HG03280 (cell line): ENCODE measurements around the gene ZC3H13.
A peak's percentile ranks its signal among the peaks of the same experiment; 100 is the strongest.

ENCODE experiments used
- ATAC-seq: cut with Tn5 transposase; IDR thresholded peaks from one replicate; pipeline ENCODE4 v1.9.1; 2021; ENCODE audit warnings: mild to moderate bottlenecking, moderate library complexity; ENCODE audit not compliant: unreplicated experiment

The ZC3H13 gene

DNA sequence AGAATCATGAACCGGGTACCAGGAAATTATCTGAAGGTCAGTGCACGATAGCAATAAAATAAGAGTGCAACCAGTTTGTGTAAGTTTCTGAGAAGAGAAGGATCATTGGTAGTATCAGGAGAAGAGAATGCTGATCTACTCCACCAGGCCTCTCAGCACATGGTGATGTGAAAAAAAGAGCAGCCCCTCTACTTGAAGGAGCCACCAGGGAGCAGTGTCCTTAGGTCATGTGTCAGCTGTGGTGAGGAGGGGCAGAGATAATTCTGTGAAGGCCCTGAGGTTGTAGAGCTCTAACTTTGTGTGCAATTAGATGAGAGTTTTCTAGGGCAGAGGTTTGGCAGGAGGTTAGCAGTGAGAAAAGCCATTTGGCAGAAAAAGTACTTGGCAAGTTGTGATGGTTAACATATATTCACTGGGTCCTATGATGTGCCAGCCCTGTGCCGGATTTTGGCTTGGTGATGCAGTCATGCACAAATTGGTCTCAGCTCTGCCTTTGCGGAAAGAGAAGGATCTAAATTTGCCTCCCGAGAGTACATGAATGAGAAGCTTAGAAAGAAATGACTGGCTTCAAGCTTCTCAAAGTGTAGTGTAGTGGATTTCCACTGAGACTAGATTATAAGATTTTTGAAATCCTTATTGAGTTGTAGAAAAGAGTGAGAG, 19.2 kb upstream of the ZC3H13 start:
- ATAC-seq, result peak; percentile 90

DNA sequence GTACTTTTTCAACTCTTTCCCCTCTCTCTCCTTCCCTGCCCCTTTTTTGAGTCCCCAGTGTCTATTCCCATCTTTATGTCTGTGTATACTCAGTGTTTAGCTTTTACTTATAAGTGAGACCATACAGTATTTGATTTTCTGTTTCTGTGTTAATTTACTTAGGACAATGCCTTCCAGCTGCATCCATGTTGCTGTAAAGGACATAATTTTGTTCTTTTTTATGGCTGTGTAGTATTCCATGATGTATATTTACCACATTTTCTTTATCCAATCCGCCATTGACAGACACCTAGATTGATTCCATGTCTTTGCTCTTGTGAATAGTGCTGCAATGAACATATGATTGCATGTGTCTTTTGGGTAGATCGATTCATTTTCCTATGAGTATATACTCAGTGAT, 10.7 kb upstream of the ZC3H13 start:
- ATAC-seq, result no peak

DNA sequence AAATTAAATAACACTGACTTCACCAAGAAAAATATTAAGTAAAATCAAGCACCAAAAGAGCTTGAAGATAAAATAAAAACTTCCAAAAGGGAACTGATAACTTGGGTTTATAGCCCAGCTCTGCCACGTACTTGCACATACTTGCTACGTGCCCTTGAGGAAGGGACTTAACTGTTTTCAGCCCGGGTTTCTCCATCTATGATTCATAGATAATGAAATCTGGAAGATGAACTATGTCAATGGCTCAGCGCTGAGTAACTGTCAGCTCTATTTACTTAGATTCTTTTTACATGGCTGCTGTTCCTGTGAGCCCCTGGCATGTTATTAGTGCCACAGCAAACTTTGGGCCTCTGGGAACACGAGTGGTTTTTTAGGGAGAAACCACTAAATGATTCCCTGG, 9.6 kb upstream of the ZC3H13 start:
- ATAC-seq, result no peak

DNA sequence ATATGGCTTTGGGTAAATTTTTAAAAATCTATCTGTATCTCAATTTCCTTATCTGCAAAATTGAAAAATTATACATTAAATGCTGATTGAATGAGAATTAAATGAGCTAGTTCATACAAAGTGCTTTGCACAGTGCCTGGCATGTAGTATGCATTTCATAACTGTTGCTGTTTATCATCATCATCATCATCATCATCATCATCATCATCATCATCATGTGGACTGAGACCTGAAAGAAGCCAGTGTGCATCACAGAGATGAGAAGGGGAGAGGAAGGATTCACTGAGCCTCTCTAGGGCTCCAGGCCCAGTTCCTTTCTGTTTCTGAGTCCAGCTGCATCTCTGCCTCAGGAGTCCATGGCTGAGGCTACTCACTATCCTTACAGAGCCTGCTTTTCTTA, 6.9 kb upstream of the ZC3H13 start:
- ATAC-seq, result no peak

DNA sequence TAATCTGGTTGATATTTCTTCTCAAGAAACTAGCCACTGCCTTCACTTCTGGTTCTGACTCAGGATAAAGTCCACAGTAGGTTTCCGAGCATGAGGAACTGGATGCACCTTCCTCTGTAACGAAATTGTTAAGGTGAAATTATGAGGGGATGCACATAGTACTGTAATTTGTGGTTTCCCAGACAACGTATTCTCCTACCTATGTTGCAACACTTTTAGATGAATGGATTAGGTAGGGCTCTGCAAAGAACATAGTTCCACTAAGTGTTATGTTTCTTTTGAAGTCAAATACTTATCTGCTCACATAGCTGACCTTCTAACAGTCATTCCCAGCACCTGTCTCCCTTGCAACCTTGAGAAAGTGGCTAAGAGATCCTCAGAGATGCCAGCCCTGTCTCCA, 5.7 kb upstream of the ZC3H13 start:
- ATAC-seq, result no peak

DNA sequence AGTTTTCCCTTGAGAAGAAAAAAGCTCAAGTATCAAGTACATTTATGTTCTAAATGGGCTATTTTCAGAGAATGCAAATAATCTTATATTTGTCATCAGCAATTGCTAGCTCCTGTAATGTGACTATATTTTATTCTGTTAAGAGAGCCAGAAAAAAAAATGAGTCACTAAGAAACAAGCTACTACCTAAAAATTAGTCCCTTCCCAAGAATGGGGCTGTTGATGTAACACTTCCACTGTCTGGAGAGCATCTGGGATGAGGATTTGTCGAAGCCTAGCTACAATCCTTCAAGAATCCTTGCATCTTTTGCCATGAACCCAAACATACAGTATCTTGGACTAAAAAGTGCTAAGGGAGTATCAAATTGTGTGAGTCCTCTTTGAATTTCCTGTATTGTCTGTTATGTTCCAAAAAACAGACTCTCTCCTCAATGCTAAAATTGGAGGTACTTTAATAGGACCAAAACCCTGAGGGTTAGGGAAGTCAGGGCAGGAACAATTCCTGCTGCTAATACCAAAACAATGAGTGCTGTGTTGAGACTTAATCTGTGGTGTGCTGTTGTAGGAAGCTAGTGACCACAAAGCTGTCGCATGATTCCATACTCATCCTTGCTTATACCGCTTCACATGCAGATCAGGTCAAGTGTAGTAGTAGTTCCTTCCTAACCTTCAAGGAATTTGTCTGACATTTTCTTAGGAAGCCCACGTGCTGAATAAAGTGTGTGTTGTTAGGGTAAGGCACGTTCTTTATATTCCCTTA, 4.9 kb upstream of the ZC3H13 start:
- ATAC-seq, result no peak

DNA sequence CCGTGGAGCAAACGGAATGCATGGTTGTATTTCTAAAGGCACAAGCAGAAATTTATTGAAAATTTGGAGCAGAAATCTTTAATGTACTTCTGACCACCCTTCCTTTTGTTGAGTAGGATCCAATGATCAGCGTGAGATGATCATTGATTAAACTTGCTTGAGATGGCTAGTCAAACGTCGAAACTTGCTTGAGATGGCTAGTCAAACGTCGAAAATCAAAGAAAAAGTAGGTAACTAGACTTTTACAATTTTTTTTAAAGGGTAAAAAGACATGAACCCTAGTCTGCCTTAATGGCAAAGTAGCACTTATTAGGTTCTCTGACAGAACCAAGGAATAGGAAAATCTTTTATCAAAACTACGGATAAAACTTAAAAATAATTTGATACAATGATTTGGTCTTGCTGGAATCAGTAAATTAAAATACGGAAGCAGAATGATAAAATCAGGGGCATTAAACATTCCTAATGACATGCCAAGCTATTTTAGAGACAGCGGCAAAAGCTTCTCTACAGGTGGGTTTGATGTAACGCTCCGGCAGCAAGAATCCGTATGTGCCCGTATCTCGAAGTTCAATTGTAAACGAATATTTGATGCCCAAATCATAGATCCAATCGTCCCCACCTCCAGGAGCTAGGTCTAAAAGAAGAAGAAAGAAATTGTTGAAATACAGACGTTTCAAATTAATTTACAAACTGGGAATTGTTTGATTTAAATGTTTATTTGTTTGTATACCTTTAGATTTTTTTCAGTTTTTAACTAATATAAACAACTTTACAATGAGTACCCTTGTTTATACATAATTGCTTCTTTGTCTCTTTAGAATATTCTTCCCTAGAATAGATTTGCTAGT, 841 bp upstream of the ZC3H13 start:
- no peak for ATAC-seq

DNA sequence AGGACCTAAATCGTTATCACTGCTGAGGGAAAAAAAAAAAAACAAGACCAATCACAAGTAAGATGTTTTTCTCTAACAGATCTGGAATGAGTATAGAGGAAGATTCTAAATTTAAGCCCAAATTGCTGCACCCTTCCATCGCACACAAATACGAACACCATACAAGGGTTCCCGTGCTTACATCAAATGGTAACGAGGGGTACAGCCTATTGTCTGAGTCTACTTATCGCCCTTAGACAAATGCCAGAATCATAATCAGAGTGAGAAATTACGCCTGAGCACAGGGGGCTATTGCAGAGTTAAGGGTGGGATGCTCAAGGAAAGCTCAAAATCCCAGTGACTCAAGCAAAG, 603 bp downstream of the ZC3H13 start:
- ATAC-seq, result no peak

DNA sequence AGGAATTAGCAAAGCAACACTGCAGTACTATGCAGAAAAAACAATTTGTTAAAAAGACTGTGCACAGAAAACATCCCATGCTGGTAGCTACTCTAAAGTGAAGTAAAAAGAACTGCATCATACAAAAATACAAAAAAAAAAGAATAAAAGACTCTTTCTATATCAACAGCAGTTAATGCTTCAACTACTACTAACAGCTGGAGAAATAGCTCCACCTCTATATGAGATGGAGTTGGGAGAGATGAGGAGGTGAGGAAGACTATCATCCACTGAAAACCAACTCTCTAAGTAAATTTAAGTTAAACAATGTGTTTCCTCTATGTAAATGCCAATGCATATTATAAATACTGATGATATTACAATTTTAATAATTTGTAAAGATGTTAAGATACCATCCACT, 1.8 kb downstream of the ZC3H13 start:
- no peak for ATAC-seq

DNA sequence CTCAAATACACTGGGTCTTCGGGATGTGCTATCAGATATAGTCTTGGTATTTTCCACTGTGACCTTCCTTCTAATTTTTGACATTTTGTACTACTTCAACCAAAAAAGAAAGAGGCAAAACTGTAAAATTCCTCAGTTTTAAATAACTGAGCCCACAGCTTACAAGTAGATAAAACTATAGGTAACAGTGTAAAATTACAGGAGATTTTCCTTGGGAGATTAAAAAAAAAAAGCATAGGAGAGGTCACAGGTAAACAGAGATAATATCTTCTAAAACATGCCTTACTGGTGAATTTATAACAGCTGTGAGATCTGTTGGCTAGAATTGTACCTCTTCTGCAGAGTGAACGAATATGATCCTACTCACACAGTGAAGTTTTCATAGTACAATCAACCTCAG, 7.1 kb downstream of the ZC3H13 start:
- ATAC-seq, result no peak

DNA sequence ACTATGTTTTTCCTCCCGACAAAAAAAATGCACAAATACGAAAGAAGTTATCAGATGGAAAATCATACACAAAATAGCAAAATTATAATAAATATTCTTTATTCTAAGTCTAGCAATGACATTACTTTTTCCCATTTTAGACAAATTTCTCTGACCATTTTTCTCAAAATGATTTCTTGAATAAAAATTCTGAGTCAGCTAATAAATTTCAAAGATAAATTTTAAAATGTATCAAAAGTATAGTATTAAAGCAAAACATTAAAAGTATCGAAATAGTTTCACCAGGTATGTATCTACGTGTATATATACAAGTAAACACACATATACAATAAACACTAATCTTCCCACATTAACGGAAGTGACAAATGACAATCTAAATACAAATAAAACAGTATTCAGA, 8.9 kb downstream of the ZC3H13 start:
- no peak for ATAC-seq

DNA sequence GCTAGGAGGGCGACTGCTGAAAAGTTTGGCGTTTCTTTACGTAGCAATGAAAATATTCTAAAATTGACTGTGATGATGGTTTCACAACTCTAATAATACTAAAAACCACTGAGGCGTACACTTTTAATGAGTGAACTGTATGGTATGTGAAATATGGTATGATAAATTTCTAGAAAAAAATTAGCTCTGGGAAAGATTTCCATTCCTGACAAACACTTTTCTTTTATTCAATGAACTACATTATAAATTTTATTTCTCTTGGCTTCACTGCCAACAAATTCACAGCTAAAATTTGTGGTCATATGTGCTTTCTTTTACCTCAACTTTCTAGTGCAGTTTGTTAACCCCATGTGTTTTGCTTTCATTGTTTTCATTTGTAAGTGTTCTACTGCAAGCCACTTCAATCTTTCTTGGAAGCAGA, 11.1 kb downstream of the ZC3H13 start:
- ATAC-seq, result no peak

DNA sequence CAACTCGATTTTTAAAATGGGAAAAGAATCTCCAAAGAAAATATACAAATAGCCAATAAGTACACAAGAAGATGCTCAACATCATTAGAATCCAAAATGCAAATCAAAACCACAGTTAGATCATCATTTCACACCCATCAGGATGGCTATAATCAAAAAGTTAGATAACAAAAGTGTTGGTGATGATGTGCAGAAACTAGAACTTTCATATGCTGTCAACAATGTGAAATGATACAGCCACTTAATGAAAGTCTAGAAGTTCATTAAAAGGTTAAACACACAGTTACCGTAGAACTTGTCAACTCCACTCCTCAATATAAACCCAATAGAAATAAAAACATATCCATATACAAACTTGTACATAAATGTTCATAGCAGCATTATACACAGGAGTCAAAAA, 11.8 kb downstream of the ZC3H13 start:
- ATAC-seq, result no peak

DNA sequence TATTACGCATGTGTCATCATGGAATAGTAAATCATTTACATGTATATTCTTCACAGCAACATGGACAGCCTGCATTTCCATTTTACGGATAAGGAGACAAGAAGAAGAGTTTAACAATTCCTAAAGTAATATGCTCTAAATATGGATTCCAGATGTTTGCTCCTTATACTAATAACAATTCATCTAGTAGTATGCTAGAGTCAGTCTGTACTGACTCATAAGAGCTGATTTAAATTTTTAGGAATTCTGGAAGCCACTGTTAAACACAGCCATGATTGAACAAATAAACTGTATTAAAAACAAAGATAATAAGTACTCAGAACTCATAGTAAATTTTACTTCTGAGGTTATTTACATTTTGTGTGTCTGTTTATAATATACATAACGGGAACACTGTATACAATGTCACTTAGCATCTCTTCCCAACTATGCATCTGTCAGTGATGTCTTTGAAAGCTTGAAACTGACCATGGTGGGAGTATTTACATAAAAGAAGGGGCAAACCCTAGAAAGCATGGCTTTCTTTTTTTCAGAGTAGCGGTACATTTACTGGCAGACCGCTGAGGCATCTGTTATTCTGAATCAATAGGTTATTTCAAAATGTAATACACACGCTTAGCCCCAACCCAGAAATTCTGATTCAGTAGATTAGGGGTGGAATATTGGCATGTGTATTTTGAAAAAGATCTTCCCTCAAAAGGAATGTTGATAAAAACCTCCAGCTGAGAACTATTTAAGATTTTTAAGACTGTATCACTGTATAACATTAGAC, 12.9 kb downstream of the ZC3H13 start:
- no peak for ATAC-seq

DNA sequence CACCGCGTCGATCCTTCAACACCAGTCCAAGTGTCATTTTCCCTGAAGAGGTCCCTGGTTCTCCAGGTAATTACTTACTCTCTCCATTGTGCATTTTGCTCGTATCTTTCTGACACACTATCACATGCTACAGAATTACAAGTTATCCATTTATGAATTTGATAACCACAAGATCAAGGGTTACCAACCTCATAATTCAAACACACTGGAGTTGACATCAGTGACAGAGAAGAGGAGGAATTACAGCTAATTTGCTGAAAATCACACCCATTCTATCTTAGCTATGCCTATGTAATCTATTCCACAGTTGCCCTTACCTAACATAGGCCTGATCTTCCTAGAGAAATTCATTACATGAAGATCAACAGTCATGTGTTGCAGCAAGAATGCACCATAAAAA, 14.2 kb downstream of the ZC3H13 start:
- no peak for ATAC-seq

DNA sequence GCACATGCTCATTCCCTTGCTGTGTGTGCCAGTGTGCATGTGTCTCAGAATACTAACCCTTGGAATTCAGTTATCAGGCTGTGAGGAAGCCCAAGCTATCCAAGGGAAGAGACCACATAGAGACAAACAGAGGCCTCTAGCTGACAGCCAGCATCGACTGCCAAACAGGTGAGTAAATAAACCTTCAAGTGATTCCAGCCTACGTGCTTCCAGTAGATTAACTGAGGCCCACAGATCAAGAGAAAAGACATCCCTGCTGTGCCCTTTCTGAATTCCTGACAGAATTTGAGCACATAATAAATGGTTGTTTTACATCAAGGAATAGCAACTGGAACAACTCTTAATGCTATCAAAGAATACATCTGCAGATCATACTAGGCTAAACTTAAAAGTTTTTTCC, 17.5 kb downstream of the ZC3H13 start:
- no peak for ATAC-seq

DNA sequence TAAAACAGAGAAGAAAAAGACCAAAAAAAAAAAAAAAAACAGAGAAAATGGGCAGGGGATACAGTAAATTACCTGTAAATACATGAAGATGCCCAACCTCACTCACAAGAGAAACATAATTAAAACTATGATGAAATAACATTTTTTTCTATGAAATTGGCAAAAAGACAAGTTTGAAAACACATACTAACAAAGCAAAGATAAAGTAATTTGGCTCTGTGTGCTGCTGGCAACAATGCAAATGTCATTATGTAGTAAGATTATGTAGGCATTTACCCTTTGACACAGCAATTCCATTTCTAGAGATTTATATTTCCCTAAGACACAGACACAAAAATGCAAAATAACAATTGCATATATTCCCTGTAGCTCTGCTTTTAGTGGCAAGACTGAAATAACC, 20.2 kb downstream of the ZC3H13 start:
- ATAC-seq, result no peak

DNA sequence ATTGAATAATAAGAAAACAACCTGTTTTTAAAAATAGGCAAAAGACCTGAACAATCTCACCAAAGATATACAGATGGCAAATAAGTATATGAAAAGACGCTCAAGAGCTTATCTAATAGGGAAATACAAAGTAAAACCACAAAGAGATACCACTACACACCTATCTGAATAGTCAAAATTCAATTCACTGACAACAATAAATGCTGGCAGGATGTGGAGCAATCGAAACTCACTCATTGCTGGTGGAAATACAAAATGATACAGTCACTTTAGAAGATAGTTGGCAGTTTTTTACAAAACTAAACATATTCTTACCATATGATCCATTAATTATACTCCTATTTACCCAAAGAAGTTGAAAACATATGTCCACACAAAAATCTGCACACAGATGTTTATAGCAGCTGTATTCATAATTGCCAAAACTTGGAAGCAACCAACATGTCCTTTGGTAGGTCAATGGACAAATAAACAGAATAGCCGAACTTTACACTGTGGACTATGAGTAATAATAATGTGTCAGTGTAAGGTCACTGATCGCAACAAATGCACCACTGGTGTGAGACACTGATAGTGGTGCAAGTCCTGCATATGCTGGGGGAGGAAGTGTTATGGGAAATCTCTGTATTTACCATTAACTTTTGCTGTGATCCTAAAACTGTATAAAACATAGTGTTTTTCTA, 20.8 kb downstream of the ZC3H13 start:
- ATAC-seq, result no peak

DNA sequence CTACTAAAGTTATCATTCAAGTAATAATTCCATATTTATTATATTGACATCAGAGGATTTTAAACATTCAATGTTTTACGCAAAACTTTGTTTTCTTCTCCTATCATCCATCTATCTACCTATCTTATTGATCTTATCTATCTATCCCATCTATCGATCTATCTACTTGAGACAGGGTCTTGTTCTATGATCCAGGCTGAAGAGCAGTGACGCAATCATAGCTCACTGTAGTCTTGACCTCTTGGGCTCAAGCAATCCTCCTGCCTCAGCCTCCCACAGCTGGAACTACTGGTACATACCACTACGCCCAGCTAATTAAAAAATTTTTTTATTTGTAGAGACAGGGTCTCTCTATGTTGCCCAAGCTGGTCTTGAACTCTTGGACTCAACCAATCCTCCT, 27.4 kb downstream of the ZC3H13 start:
- ATAC-seq, result no peak

DNA sequence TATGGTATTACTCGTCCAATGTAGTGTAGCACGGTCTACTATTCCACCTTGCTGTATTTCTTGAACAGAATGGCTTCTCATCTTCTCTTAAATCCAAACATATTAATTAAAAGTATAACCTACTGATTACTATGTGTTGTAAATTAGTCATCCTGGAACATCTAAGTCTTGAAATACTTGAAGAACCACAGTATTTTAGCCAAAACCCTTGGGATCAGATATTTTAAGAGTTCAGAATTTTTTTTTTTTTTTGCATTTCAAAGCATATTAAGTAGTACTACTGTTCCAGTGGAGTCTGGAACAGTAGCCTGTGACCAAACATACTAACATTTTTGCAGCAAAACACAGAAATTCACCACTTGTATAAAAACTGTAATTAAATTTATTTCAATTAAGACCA, 30.1 kb downstream of the ZC3H13 start:
- ATAC-seq, result no peak

DNA sequence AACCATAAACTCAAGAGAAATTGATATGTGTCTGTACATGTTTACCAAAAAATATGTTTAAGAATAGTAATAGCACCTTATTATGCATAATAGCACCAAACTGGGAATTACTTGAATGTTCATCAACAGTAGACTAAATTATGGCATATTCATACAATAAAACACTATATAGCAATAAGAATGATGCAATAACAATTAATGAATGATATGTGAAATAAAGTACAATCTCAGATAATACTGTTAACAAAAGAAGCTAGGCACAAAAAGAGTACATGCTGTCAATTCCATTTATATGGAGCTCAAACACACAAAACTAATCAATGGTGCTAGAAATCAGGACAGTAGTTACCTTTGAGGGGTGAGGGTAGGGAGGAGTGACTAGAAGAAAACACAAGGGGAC, 36.3 kb downstream of the ZC3H13 start:
- no peak for ATAC-seq
